IPS-18c (cell line): ENCODE measurements around the gene TUFT1.

Experiments
- H3K4me3 ChIP-seq: 2 replicates; pipeline ENCODE4 v1.7.0; 2013; ENCODE audit warnings: low read depth, mild to moderate bottlenecking, low read length, moderate library complexity; ENCODE audit not compliant: insufficient read depth
- H3K9me3 ChIP-seq: one replicate; pipeline ENCODE4 v1.6.1; 2013; ENCODE audit warnings: mild to moderate bottlenecking, low read length, moderate library complexity; ENCODE audit not compliant: control insufficient read depth, insufficient read depth

Gene TUFT1, protein sequence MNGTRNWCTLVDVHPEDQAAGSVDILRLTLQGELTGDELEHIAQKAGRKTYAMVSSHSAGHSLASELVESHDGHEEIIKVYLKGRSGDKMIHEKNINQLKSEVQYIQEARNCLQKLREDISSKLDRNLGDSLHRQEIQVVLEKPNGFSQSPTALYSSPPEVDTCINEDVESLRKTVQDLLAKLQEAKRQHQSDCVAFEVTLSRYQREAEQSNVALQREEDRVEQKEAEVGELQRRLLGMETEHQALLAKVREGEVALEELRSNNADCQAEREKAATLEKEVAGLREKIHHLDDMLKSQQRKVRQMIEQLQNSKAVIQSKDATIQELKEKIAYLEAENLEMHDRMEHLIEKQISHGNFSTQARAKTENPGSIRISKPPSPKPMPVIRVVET

GRCh38 chr1:151540021-151540981, at the start of gene TUFT1:
Gene TUFT1, plus strand, starts transcription at chr1:151540309. Its CDS starts 58 bp downstream, at chr1:151540367.
- H3K9me3 ChIP-seq: no peaks in the 10 kb centered on the region
- H3K4me3 ChIP-seq: peak within 1 kb of the TSS; percentile 85

DNA sequence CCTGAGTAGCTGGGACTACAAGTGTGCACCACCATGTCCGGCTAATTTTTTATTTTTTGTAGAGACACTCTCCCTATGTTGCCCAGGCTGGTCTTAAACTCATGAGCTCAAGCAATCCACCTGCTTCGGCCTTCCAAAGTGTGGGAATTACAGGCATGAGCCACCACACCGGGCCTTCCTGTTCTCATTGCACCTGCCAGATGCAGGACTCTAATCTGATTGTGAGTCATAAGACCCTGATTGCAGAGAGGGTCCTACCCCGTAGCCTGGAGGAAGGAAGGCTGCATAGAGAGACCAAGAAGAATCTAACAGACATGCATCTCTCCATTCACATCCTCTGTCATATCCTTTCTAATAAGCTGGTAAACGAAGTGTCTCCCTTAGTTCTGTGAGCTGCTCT, 48.5 kb upstream of the TUFT1 start:
- Histone ChIP-seq H3K4me3 (no peak overlapping the region), H3K9me3 (no peaks in the 10 kb centered on the region)

DNA sequence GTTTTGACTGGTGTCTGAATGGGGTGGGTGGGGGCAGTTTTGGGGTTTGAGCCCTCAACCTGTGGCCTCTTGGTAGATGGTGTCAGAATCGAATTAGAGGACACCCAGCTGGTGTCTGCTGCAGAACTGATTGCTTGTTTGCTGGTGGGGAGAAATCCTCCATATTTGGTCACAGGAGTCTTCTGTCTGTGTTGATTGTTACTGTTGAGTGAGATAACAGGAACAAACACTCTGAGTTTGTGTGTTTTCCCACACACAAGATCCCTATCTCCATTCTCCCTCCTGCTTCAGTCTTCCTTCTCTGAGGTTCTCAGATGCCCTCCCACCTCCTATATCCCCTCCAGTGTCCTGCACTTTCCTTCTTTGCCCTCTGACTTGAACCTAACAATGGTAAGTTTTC, 48.0 kb upstream of the TUFT1 start:
- Histone ChIP-seq H3K4me3 (no peak overlapping the region), H3K9me3 (no peaks in the 10 kb centered on the region)

DNA sequence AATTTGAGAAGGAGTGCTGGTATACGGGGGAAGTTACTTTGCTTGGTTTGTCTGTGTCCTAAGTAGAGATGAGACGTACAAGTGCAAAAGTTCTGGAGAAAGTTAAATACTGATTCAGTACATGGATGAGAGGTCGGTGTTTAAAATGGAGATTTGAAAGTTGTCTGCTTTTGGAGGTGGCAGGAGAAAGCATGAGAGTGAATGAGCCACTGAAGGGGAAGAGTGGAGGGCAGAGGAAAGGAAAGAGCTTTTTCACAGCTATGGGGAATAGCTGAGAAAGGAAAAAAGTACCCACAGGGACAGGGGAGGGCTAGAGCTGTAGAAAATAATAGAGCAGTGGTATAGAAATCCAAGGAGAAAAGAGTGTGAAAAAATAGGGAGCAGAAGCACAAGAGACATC, 47.1 kb upstream of the TUFT1 start:
- no peaks in the 10 kb centered on the region for H3K9me3 ChIP-seq
- no peak overlapping the region for H3K4me3 ChIP-seq

DNA sequence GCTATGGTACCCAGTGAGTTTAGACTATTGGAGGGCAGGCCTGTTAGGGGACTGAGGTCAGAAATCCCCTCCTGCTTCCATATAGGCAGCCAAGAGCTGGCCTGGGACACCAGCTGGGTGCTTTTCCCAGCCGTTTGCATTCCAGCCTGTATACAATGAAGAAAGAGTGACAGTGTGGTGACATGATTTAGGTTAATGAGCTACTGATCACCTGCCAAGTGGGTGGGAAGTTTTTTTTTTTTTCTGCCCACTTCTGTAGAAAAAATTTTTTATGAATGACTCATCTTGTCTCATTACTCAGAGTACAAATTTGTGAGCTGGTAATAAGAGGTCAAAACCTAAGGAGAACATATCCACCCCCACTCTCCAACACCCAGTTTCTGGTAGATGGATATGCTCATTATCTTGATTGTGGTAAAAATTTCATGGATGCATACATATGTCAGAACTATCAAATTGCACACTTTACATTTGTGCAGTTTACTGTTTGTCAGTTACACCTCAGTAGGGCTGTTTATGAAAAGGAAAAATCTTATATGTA, 45.3 kb upstream of the TUFT1 start:
- Histone ChIP-seq H3K4me3 (no peak overlapping the region), H3K9me3 (no peaks in the 10 kb centered on the region)

DNA sequence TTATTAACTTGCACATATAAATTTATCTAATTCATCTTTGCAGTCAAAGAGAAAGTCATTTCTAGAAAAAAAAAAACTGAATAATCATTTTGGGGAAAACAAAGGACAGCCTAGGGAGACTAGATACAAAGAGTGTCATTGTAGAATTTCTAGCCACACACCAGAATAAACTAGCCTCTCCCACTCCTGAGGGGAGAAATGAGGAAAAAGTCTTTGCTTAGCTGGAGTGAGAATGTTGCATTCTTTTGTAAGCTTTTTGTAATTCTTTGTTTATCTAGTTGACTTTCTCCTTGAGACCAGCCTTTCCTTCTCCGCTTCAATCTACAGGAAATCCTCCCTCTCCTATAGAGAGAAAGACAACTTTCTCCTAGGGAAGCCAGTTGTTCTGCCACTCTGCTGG, 44.8 kb upstream of the TUFT1 start:
- Histone ChIP-seq H3K9me3 (no peaks in the 10 kb centered on the region), H3K4me3 (no peak overlapping the region)

DNA sequence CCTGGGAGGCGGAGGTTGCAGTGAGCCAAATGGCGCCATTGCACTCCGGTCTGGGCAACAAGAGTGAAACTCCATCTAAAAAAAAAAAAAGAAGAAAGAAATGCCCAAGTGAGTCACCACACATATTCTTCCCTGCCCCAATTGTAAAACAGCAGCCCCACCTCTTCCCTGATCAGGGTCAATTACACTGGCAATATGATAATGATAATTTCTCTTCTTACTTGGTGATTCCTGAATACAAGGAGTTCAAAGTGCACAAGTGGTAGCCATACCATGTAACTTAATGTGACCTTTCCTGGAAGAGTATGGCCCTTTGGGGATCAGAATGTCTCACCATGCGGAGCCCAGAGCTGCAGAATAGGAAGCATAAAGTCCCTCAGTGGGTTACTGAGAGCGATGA, 40.7 kb upstream of the TUFT1 start:
- Histone ChIP-seq H3K9me3 (no peaks in the 10 kb centered on the region), H3K4me3 (no peak overlapping the region)

- Histone ChIP-seq H3K9me3 (no peaks in the 10 kb centered on the region), H3K4me3 (no peak overlapping the region)
Measured at GRCh38 chr1:151499930-151500329, 40.2 kb upstream of the TUFT1 start.

GRCh38 chr1:151501474-151501873, 38.6 kb upstream of the TUFT1 start:
- no peaks in the 10 kb centered on the region for H3K9me3 ChIP-seq

GRCh38 chr1:151502035-151502700, 37.9 kb upstream of the TUFT1 start:
- Histone ChIP-seq H3K9me3 (no peaks in the 10 kb centered on the region), H3K4me3 (no peak overlapping the region)

More at GRCh38 chr1:151501474-151501873, 38.6 kb upstream of the TUFT1 start:
- no peak overlapping the region for H3K4me3 ChIP-seq

GRCh38 chr1:151502859-151503780, 37.0 kb upstream of the TUFT1 start:
- Histone ChIP-seq H3K9me3 (no peaks in the 10 kb centered on the region), H3K4me3 (no peak overlapping the region)

GRCh38 chr1:151504252-151504651, 35.9 kb upstream of the TUFT1 start:
- Histone ChIP-seq H3K9me3 (no peaks in the 10 kb centered on the region), H3K4me3 (no peak overlapping the region)

DNA sequence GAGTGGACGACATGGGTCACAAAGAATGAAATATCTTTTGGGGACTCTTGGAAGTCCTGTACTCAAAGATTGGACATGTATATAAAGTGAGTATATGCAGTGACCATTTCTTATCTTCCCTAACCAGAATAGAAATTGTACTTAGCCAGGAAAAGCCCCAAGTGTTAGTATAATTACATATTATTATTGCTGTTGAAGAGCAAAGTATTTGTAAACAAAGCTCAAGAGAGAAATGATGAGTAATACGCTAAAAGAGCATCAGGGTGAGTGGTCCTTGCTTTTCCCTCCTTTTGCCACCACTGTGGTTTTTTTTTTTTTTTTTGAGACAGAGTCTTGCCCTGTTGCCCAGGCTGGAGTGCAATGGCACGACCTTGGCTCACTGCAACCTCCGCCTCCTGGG, 35.4 kb upstream of the TUFT1 start:
- H3K9me3 ChIP-seq: no peaks in the 10 kb centered on the region

DNA sequence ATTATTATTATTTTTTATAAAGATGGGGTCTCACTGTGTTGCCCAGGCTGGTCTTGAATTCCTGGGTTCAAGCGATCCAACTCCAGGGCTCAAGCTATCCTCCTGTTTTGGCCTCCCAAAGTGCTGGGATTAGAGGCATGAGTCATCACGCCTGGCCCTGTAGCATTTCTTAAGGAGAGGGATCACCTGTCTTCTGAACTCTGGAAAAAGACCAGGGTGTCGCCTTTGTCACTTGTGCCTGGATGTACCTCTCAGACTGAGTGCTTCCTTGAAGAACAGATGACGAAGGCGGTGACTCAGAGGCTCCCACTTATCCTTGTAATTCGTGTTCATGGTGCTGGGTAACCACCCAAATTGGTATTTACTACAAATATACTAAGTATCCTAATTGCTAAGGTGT, 31.3 kb upstream of the TUFT1 start:
- Histone ChIP-seq H3K9me3 (no peaks in the 10 kb centered on the region), H3K4me3 (no peak overlapping the region)

More for the DNA sequence above, 35.4 kb upstream of the TUFT1 start:
- no peak overlapping the region for H3K4me3 ChIP-seq

DNA sequence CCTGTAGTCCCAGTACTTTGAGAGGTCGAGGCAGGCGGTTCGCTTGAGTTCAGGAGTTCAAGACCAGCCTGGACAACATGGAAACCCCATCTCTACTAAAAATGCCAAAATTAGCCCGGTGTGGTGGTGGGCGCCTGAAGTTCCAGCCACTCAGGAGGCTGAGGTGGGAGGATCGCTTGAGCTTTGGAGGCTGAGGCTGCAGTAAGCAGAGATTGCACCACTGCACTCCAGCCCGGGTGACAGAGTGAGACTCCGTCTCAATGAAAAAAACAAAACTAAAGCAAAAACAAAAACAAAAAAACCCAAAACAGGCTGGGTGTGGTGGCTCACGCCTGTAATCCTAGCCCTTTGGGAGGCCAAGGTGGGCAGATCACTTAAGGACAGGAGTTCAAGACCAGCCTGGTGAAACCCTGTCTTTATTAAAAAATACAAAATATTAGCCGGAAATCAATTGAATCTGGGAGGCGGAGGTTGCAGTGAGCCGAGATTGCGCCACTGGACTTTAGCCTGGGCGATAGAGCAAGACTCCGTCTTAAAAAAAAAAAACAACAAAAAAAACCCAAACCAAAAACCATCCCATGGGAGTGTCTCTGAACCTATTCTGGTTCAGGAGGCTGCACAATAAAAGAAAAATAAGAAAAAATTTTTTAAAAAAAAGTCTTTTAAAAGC, 30.6 kb upstream of the TUFT1 start:
- Histone ChIP-seq H3K9me3 (no peaks in the 10 kb centered on the region), H3K4me3 (no peak overlapping the region; the same call in 1 of the 2 replicates)

DNA sequence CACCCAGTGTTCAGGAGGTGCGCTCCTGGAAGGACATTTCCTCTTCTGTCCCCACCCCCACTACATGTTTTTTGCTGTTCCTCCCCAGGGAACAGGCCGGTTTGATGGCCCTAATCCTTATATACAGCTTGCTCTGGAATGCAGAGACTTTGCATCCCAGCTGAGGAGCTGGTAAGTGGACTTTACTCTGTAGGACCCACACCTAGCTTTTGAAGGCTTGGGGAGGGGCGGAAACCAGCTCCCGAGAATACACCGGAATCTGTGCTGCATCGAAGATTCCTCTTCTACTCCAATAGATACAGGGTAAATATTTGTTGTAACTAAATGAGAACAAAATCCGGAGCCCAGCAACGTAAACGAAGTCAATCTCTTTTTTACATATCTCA, 30.1 kb upstream of the TUFT1 start:
- Histone ChIP-seq H3K4me3 (peak overlapping the region; percentile 56), H3K9me3 (no peaks in the 10 kb centered on the region)
